D341Med (cell line): Measurements from ENCODE around the gene WDFY2.
"Not testable (repeated sequence)": the region's sequence is repeated elsewhere in the genome, so short reads cannot be mapped to it uniquely, and the experiment has no call there.

Experiments used
- DNase-seq: peaks from one replicate; pipeline ENCODE4 v3.0.0; 2012; ENCODE audit warnings: low spot score

Gene WDFY2

DNA sequence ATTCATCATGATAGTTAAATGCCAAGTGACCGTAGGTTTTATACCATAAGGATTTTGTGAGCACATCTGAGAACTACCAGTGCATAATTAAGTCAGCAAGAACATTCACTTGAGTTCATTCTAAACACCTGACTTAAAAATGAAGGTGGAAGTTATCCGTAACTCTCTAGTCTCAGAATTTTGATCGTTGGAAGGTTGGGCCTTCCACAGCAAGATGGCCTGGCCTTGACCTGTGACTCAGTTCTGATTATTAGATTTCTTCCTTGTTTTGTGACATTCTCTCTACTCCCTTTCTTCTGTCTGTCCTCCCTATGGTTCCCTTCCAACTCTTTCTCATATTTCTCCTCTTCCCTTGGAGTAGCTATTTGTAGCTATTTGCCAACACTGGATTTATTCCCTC is 20.0 kb upstream of the WDFY2 start:
- no peak for DNase-seq

DNA sequence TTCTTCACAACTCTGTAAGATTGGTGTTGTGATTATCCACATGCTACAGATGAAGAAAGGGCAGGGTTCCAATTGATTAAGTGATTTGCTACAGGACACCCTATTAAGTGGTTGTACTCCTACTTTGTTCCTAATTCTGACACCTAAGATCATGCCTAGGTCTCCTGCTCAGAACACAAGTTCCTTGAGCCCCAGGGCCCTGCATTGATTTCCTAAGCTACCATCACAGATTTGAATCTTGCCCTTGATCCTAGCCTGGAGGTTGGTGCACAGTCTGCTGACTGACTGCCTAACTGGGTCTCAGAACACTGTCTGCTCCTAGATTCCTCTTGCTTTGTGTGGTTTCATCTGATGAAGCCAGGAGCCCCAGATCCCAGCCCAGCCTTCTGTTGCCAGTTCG is 19.6 kb upstream of the WDFY2 start:
- no peak for DNase-seq

- DNase-seq, result not testable (repeated sequence)
Observed at GRCh38 chr13:51569001-51569400, 15.3 kb upstream of the WDFY2 start.

DNA sequence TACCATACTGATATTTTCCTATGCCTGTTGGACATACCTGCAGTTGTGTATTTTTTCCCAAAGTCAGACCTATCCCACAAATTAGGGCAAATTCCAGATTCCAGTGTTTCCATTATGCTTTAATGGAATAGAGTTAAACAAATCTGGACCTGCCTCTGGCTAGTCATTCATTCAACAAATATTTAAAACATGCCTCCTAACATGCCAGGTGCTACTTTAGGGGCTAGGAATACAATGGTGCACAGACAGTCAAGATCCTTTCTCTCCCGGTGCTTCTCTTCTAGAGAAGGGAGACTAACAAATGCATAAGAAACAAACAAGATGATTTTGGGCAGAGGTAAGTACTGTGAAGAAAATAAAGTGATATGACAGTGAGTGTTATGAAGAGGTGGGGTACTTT is 7.5 kb upstream of the WDFY2 start:
- DNase-seq, result no peak

- DNase-seq, result no peak
Observed at GRCh38 chr13:51577690-51578089, 6.6 kb upstream of the WDFY2 start.

DNA sequence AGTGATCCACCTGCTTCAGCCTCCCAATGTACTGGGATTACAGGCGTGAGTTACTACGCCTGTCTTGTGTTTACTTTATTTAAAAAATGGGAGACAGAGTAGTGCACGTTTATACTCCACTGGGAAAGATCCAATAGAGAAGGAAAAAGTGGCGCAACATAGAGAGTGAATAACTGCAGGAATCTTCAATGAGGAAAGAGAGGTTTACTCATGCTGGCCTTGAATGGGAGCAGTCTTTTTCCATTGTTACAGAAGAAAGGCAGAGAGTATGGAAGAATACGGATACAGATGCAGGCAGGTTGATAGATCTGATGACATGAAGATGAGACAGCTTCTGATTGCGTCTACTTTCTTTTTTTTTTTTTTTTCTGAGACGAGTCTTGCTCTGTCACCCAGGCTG is 4.6 kb upstream of the WDFY2 start:
- DNase-seq, result no peak

- no peak for DNase-seq
Observed at GRCh38 chr13:51581148-51581820, 3.0 kb upstream of the WDFY2 start.

- DNase-seq, result no peak
Observed at GRCh38 chr13:51583469-51583874, 790 bp upstream of the WDFY2 start.

DNA sequence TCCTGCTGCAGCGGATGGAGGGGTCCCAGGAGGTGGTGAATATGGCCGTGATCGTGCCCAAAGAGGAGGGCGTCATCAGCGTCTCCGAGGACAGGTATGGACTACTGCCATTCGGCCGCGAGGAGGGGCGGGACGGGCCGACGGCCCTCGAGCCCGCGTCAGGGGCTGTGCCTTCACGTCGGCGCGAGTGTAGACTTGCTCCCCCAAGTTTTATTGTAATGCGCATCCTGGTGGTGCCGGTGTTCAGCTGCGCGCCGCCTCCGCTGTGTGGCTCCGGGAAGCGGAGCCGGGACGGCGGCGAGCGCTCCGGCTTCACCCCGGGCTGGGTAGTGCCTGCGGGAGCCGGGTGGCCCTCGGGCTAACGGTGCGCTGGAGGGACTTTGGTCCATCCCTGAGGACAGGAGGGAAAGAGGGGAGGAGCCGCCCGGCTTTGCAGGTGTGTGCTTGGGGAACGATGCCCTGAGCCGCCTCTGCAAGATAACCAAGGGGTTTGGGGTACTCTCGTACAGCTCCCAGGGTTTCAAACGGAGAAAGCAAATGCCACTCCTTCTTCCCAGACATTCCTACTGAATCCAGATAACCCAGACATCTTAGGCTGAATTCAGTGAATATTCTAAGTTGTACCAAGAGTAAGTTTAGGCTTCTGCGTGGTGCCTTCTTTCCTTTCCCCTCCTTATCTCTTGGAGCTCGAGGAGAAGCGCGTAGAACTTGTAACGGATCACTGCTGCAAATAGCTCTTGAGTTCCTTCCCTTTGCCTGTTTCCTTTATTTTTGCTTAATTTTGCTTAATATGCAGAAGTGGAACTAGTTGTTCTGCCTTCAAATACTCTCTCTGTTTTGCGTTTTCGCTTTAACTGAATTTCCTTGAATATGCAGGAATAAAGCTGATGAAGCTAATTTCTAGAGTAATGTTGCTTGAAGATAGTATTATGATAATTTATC is 740 bp downstream of the WDFY2 start:
- peak; percentile 73 for DNase-seq

DNA sequence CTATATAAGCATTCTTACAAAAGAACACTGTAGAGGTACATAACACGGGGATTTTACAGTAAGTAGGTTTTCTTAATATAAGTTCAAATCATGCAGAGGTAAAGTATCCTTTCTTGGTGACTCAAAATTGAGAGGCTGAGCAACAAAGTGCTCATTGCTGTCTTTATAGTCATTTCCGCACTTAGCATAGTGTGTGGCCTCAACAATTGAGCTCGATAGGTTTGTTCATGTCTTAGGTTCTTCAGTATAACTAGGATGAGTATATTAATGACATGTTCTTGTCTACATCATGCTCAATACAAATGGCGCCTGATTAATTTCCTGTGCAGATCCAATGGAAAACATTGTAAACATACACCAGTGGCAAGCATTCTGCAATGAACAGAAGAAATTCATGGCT is 1.4 kb downstream of the WDFY2 start:
- DNase-seq, result no peak

DNA sequence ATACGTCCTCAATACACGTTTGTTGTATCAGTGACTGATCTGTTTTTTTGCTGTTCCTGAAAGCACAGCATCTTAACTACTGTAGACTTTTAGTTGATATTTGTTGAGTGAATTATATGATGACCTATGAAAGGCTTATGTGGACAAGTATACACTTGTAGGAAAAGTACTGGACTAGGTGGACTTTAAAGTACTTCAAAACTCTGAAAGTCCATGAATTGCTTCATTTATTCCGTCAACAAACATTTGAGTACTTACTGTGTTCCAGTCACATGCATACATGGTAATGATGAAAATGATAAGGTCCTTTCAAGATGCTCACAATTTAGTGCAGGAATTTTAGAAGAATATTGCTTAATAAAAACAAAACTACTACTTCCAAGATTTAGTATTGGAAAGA is 3.1 kb downstream of the WDFY2 start:
- no peak for DNase-seq

GRCh38 chr13:51588406-51588949 is 4.2 kb downstream of the WDFY2 start:
- DNase-seq, result no peak

- DNase-seq, result no peak
Observed at GRCh38 chr13:51589793-51590192, 5.5 kb downstream of the WDFY2 start.

- no peak for DNase-seq
Observed at GRCh38 chr13:51590231-51590970, 6.1 kb downstream of the WDFY2 start.

DNA sequence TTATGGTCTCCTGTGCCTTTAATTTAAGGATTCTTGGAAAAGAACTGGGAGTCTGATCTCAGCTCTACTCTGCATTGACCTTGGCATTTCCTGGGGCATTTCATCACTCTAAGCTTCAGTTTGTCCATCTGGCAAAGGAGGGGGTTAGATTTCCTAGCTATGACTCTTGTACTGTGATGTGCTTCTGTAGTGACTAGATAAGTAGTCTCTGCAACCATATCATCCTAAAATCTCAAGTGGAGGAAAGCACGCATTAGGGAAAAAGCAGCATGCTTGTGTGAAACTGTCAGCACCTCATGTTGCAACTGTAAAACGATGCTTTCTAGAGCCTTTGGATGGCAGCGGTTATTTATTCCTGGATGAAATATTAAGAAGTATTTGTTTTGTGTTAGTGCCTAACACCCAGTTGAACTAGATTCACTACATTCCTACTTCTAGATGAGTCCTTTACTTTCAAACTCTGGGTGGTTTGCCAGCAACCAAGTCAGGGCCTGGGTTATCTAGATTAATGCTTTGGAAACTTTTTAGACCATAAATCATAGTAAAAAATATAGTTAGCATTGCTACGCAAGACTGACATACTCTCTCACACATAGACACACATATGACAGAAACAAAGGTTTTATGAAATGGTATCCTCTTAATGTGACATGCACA is 6.8 kb downstream of the WDFY2 start:
- no peak for DNase-seq

DNA sequence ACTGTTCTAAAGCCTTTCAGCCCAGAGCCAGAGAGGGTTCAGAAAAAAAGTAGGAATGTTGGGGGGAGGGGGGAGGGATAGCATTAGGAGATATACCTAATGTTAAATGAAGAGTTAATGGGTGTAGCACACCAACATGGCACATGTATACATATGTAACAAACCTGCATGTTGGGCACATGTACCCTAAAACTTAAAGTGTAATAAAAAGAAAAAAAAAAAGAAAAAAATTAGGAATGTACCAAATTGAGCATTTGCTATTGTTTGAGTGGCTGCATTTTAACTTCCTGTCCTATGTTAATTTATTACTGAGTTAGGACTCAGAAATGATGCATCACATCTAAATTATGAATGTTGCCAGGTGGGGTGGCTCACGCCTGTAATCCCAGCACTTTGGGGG is 7.7 kb downstream of the WDFY2 start:
- not testable (repeated sequence) for DNase-seq

GRCh38 chr13:51594432-51594831 is 10.2 kb downstream of the WDFY2 start:
- no peak for DNase-seq

- no peak for DNase-seq
Observed at GRCh38 chr13:51595416-51595815, 11.2 kb downstream of the WDFY2 start.

DNA sequence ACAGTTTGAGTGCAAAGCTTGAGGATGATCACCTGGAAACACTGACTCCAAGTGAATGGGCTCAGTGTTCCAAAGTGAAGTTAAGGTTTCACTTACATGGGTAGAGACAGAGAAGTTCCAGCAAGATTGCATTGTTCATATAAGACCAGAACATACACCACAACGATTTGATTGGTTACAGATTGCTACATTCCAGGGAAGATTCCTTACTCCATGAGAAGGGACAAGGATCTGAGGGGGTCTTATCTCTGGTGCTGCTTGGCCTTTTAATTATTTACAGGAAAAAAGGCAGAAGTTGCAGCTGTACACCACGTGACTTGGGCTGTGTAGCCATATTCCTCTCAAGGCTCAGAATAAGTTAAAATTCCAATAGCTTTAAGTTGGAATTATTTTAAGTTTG is 12.3 kb downstream of the WDFY2 start:
- DNase-seq, result no peak

GRCh38 chr13:51599444-51600176 is 15.3 kb downstream of the WDFY2 start:
- no peak for DNase-seq

DNA sequence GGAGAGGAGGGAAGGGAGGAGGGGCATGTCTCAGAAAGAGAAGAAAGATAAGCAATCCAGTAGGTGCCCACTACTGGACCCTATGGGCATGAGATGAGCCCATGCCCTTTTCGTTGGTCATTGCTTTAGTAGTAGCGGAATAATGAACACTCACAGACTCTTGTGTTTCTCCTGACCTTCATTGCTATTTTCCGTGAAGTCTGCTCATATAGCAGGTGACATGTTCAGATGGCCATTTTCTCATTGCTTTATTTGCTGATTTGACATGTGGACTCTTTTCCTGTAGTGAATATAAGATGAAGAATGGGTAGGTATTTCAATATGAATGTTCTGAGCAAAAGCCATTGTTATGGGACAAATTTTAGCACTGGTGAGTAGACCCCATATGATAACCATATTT is 16.4 kb downstream of the WDFY2 start:
- DNase-seq, result no peak
